Activated T-helper 2 cell treated with anti-CD3 and anti-CD28 coated beads, Interferon-gamma antibody, Interleukin-2, Interleukin-4, amounts not matched to agents 10 μg/mL and 5 μg/mL and 100 μg/mL, durations not matched to agents 14 hours and 24 hours and 36 hours (primary cell): ENCODE measurements around the gene VSIG10L. TPM values are rescaled to one million over a fixed set of nuclear protein-coding genes. Genes with fewer than 3 reads are reported as not detected.

Experiments used
- DNase-seq: peaks from one replicate; pipeline ENCODE4 v3.0.0; 2021; ENCODE audit warnings: low spot score
- H3K27ac Mint-ChIP-seq: one replicate; pipeline ENCODE4 v1.8.0; 2021; ENCODE audit warnings: mixed read lengths
- H3K27me3 Mint-ChIP-seq: one replicate; pipeline ENCODE4 v1.8.0; 2021; ENCODE audit warnings: low read depth, mixed read lengths
- H3K36me3 Mint-ChIP-seq: one replicate; pipeline ENCODE4 v1.8.0; 2021; ENCODE audit warnings: low read depth, mixed read lengths
- H3K4me1 Mint-ChIP-seq: one replicate; pipeline ENCODE4 v1.8.0; 2021; ENCODE audit warnings: low read depth, mixed read lengths
- H3K4me3 Mint-ChIP-seq: one replicate; pipeline ENCODE4 v1.8.0; 2021; ENCODE audit warnings: low read depth, mild to moderate bottlenecking, moderate library complexity, mixed read lengths
- H3K9me3 Mint-ChIP-seq: one replicate; pipeline ENCODE4 v1.8.0; 2021; ENCODE audit warnings: mixed read lengths
- intact Hi-C: fragments of 100-400 bp; cut with micrococcal nuclease; formaldehyde crosslinking; loops from one replicate; pipeline ENCODE4 v1.15.1; 2023
- total RNA-seq: library from RNA; stranded (reverse); gene quantifications from 2 replicates; pipeline ENCODE4 v1.2.3, GENCODE V29; 2022

VSIG10L gene
- total RNA-seq, 1 donor from 2014 or later = 9.5 TPM

DNA sequence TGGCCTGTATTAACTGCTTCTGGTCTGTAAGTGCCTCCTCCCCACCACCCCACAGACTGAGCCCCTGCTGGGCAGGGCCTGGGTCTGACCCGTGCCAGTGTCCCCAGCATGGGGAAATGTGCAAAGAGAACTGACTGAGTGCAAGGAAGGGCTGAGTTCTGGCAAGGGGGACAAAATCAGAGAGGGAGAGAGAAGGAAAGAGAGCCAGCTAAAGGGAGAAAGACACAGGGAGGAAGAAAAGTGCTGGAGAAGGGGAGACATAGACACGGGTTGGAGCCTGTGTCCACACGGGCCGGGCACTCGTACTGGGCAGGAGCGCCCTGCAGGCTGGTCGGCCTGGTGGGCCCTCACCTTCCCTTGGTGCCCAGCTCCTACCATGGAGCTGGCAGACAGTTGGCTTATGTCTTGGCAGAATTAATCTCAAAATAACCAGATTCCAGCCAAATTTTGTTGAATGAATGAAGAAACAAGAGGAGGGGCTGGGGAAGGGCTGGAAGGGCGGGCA is 29.3 kb upstream of the VSIG10L start:
- Mint-ChIP-seq H3K27ac (peak overlapping the region; percentile 94), H3K9me3 (no peaks in the 10 kb centered on the region), H3K36me3 (peaks cover 40% of the 10 kb centered on the region), H3K4me3 (peak overlapping the region; percentile 84), H3K27me3 (no peaks in the 10 kb centered on the region), H3K4me1 (peaks cover 58% of the 10 kb centered on the region)
- DNase-seq = no peak
- intact Hi-C loops = no loop called here

DNA sequence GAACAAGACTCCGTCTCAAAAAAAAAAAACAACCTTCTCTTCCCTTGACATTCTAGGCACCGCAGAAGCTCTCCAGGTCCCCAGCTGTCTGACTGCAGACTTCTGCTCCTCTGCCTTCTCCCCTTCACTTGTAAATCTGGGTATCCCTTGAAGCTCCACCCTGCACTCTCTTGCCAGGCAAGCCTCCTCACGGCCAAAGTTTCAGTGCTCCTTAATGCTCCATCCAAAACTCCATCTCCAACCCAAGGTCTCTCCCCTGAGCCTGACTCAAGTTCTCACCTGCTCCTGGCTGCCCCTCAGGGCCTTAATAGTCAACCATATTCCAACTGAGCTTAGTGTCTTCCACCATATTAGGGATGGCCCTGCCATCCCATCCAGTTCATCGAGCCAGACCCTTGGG is 28.3 kb upstream of the VSIG10L start:
- DNase-seq = no peak
- no peaks in the 10 kb centered on the region for H3K27me3 Mint-ChIP-seq
- H3K36me3 Mint-ChIP-seq = peaks cover 46% of the 10 kb centered on the region
- H3K4me1 Mint-ChIP-seq = peaks cover 53% of the 10 kb centered on the region
- H3K9me3 Mint-ChIP-seq = no peaks in the 10 kb centered on the region
- peak overlapping the region; percentile 84 for H3K4me3 Mint-ChIP-seq
- peak overlapping the region; percentile 94 for H3K27ac Mint-ChIP-seq
- intact Hi-C loops = no loop called here

- no peak for DNase-seq
- Mint-ChIP-seq H3K9me3 (no peaks in the 10 kb centered on the region), H3K36me3 (peaks cover 51% of the 10 kb centered on the region), H3K4me1 (peaks cover 51% of the 10 kb centered on the region), H3K27ac (peak within 1 kb of the TSS; percentile 95), H3K27me3 (no peaks in the 10 kb centered on the region), H3K4me3 (peak within 1 kb of the TSS; percentile 98)
- intact Hi-C loops = no loop called here
These were observed 26.7 kb upstream of the VSIG10L start, which contains the start of gene CLDND2 for GRCh38 chr19:51368366-51369282. Gene CLDND2, minus strand, starts transcription at chr19:51369003. Its CDS starts 426 bp downstream, at chr19:51368577.

- Mint-ChIP-seq H3K36me3 (peaks cover 57% of the 10 kb centered on the region), H3K27ac (peak overlapping the region; percentile 95)
- intact Hi-C loops = loop anchor here (1.0 kb wide), 2 partner anchors 27 to 28 kb away; no protein-coding TSS in a partner anchor
These were observed 25.8 kb upstream of the VSIG10L start for GRCh38 chr19:51367565-51368365.

DNA sequence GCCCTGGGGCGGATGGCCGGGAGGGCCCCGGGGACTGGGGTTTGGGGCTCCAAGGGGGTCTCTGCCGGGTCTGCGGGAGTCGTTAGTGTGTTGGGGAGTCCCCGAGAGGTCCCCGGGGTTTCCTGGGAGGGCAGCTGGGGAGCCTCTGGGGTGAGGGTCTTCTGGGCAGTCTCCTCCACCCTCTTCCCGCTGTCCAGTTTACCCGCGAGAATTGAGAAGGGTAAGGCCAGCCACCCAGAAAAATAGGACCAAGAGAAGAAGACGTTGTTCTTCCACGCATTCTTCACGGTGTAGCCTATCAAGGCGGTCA is 25.3 kb upstream of the VSIG10L start:
- no peak for DNase-seq
- H3K27me3 Mint-ChIP-seq = no peaks in the 10 kb centered on the region
- H3K27ac Mint-ChIP-seq = peak overlapping the region; percentile 95
- peaks cover 59% of the 10 kb centered on the region for H3K36me3 Mint-ChIP-seq
- peak overlapping the region; percentile 98 for H3K4me3 Mint-ChIP-seq
- intact Hi-C loops = loop anchor here (1.0 kb wide), 2 partner anchors 27 to 28 kb away; no protein-coding TSS in a partner anchor
- no peaks in the 10 kb centered on the region for H3K9me3 Mint-ChIP-seq
- peaks cover 51% of the 10 kb centered on the region for H3K4me1 Mint-ChIP-seq

More at GRCh38 chr19:51367565-51368365, 25.8 kb upstream of the VSIG10L start:
- H3K4me1 Mint-ChIP-seq = peaks cover 49% of the 10 kb centered on the region
- peak overlapping the region; percentile 98 for H3K4me3 Mint-ChIP-seq
- H3K27me3 Mint-ChIP-seq = no peaks in the 10 kb centered on the region
- H3K9me3 Mint-ChIP-seq = no peaks in the 10 kb centered on the region
- peak; percentile 98 for DNase-seq

DNA sequence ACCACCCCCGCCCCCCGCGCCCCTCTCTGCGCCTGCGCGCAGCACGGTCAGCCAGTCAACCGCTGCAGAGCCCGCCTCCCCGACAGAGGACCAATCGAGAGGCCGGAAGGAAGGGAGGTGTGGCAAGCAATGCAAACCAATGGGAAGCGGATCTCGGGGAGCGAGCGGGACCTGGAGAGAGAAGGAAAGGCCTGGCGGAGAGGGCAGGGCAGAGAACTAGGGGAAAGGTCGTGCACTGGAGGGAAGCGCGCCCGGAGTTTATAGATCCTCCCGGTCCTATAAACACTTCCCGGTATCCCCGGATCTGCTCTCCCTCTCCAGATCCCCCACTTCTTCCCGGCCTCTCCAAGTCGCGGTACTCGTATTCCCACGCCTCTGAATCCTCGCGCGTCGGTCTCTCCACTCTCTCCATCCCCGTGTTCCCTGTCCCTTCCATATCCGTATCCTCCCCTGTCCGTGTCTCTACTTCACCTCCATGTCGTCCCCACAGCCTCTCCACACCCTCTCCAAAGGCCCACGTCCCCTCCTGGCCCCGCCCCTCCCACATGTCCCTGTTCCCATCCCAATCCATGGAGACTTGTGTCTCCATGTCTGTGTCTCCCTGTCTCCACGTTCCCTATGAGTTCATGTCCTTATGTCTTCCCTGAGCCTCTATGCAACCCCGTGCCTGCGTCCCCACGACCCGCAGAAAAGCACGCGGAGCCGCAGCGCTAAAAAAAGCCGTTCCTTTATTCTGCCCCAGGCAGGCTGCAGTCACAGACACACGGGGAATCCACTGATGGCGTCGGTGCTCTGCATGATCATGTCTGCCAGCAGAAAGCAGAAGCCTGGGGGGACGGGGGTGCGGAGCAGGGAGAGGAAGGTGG is 24.7 kb upstream of the VSIG10L start:
- H3K27ac Mint-ChIP-seq = peak overlapping the region; percentile 95
- DNase-seq = peak; percentile 93
- H3K9me3 Mint-ChIP-seq = no peaks in the 10 kb centered on the region
- H3K4me3 Mint-ChIP-seq = peak overlapping the region; percentile 98
- H3K4me1 Mint-ChIP-seq = peaks cover 52% of the 10 kb centered on the region
- no peaks in the 10 kb centered on the region for H3K27me3 Mint-ChIP-seq
- intact Hi-C loops = loop anchor here (1.0 kb wide), 2 partner anchors 27 to 28 kb away; no protein-coding TSS in a partner anchor
- peaks cover 53% of the 10 kb centered on the region for H3K36me3 Mint-ChIP-seq

DNA sequence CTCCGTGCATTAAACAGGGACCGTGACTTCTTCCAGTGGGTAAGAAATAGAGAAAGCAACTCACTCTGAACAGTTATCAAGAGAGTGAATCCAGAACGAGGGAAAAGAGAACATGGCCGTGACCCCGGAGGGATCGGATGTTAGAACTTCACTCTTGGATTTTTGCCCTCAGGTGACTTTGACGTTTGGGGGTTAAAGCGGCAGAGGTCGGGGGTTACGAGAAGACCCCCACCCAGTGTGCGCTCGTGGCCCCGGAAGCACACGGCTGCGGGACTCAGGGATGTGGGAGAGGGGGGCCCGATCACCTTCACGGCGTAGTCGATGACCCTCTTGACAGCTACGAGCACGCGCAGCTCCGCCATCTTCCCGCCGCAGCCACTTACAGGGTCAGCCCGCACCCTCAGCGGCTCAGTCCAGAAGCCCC is 24.0 kb upstream of the VSIG10L start, which contains the start of gene ETFB:
Gene ETFB, minus strand, starts transcription at position 424 of the 424 bp plus-strand sequence. Its CDS starts 62 bp downstream, at position 362.
- peak within 1 kb of the TSS; percentile 95 for H3K27ac Mint-ChIP-seq
- H3K4me3 Mint-ChIP-seq = peak within 1 kb of the TSS; percentile 98
- DNase-seq = no peak
- H3K4me1 Mint-ChIP-seq = peaks cover 49% of the 10 kb centered on the region
- intact Hi-C loops = no loop called here
- no peaks in the 10 kb centered on the region for H3K27me3 Mint-ChIP-seq
- peaks cover 50% of the 10 kb centered on the region for H3K36me3 Mint-ChIP-seq
- H3K9me3 Mint-ChIP-seq = no peaks in the 10 kb centered on the region

DNA sequence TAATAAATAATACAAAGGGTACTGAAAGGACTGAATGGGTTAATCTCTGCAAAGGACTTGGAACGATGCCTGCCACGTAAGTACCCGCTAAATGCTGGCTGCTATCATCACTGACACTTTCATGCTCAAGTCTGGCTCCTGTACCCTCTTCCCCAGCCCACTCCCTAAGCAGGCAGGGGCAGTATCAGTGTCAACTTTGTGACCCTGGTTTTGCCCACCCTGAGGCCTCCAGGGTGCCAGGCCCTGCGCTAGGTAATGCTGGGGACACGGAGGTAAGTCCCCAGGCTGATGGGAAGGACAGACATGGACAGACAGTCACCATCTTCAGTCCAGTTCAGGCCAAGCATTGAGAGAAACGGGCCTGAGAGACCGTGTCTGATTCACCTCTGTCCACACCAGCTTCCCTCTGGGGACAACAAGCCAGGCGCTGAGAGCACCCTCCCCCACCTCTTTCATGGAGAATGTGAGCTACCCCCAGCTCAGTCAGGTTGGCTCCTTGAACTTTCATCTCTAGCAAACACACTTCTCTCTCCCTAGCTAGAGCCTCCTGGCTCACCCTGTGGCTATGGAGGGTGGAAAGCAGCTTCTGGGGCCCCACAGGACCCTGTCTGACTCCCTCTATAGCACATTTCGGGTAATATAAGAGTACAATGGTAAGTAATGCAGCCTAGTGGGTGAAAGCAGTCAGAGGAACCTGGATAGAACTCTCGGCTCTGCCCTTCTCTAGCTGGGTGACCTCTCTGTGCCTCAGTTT is 23.4 kb upstream of the VSIG10L start:
- DNase-seq = no peak
- intact Hi-C loops = no loop called here
- peak overlapping the region; percentile 98 for H3K4me3 Mint-ChIP-seq

DNA sequence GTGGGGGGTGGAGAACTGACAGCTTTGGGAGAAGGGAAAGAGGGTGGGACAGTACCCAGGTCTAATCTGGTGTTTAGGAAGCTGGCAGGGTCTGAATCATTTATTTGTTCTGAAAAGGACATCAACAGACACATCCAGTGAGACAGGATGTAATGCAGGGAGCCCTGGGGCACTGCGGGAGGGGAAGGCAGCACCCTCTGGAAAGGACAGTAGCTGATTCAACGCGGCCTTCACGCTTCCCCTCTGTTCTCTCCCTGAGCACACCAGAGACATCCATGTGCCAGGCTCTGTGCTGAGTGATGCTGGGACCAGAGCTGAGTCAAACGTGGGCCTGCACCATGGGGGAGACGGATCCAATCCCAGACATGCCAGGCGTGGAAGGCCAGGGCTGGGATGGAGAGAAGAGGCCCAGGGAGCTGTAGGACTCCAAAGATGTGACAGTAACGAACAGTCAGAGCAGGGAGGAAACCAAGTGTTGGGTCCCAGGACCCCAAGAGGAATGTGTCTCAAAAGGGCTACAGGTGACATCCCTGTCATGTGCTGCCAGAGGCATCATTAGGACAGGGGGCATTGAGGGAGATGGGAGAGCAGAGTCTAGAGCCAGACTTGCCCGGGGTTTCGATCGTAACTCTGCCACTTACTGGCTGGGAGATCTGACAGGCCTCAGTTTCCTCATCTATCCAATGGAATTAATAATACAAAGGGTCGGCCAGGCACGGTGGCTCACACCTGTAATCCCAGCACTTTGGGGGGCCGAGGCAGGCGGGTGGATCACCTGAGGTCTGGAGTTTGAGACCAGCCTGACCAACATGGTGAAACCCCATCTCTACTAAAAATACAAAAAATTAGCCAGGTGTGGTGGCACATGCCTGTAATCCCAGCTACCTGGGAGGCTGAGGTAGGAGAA is 22.5 kb upstream of the VSIG10L start:
- intact Hi-C loops = no loop called here
- peaks cover 48% of the 10 kb centered on the region for H3K36me3 Mint-ChIP-seq
- no peaks in the 10 kb centered on the region for H3K27me3 Mint-ChIP-seq
- no peaks in the 10 kb centered on the region for H3K9me3 Mint-ChIP-seq
- DNase-seq = no peak
- H3K4me3 Mint-ChIP-seq = peak overlapping the region; percentile 74
- H3K4me1 Mint-ChIP-seq = peaks cover 46% of the 10 kb centered on the region
- H3K27ac Mint-ChIP-seq = peak overlapping the region; percentile 99

More for the DNA sequence above, 23.4 kb upstream of the VSIG10L start:
- peak overlapping the region; percentile 95 for H3K27ac Mint-ChIP-seq
- peaks cover 48% of the 10 kb centered on the region for H3K36me3 Mint-ChIP-seq
- H3K4me1 Mint-ChIP-seq = peaks cover 46% of the 10 kb centered on the region
- H3K9me3 Mint-ChIP-seq = no peaks in the 10 kb centered on the region
- H3K27me3 Mint-ChIP-seq = no peaks in the 10 kb centered on the region

DNA sequence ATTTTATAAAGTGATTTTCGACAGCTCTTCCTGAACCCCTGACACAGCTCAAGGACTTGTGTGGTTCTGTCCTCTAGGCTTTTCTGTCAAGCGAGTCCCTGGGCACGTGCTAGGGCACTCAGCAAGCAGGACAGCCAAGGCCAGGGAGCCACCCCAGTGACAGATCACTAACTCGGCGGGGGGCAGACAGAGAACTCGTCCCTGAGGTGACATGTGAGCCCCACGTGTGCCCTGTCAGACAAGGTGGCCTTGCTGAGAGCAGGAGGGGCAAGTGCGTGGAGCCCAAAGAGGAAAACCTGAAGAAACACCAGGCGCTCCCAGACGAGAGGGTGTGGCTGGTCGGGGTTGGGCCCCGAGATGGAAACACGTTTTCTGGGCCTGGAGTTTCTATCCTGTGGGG is 19.3 kb upstream of the VSIG10L start:
- Mint-ChIP-seq H3K27me3 (no peaks in the 10 kb centered on the region), H3K9me3 (no peaks in the 10 kb centered on the region), H3K27ac (peak overlapping the region; percentile 38), H3K36me3 (peaks cover 62% of the 10 kb centered on the region), H3K4me3 (no peak overlapping the region), H3K4me1 (peaks cover 56% of the 10 kb centered on the region)
- intact Hi-C loops = no loop called here
- DNase-seq = no peak
